ENCODE measurements around the gene SELENOM. TPM values are rescaled to one million over a fixed set of nuclear protein-coding genes. Genes with fewer than 3 reads are reported as not detected.

The SELENOM gene
- total and polyA plus RNA-seq, 2 of the 8 experiments (the other 6 are each of a cell fraction or from before 2014, with no cell fraction given) = 22.7 to 40.0 TPM

DNA sequence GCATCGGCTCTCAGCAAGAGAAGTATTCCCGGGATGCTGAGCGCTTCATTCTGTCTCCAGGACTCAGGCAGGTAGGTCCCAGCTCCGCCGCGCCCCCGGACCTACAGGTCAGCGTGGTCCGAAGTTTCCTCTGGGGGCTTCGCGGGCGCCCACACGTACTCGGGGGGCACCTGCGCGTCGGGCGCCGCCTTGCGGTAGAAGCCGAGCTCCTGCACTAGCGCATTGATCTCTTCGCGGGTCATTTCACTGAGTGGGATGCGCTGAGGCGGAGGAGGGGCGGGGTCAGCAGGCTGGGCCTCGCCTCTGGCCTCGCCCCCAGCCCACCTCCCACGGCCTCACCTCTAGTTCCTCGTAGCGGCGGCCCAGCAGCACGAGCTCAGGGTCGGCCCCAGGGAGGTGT, 2.5 kb downstream of the SELENOM start (continued):
- TF ChIP-seq CHD7 (IDR thresholded peaks at IDR 0.05; ENCODE audit: insufficient replicate concordance, low read length) (no peak), BACH1 (IDR thresholded peaks at IDR 0.05; ENCODE audit: low read length) (peak; percentile 86)
